ENCODE results near the gene SERGEF.

DNA sequence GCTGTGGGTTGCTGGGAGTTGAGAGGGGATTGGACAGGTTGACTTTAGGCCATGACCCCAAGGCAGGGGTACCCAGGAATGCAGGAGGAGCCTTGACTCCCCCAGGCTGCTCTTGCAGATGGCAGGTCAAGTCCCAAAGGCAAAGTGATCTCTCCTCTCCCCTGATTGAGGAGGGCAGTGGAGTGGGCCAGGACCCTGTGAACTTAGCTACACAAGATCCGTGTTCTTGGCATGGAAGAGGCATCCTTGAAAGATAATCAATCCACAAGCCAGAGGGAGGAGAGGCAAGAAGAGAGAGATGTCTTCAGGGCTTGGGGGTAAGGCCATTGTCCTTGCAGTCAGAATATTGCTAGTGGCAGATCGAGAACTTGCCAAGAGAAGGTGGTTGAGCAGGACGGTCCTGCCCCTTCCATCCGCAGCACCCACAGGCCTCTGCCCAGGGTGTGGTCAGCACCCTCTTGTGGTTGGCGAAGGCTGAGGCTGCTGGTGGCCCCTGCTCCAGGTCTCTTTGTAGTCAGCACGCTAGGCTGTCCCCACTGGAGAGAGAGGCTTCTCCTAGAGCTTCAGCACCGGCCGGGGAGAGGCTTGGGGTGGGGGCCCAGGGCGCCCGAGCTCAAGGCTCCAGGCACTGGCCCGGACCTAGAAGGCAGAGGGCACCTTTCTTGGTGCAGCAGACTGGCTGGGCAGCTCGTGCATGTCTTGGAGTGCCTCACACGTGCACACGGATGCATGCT is 232.8 kb downstream of the SERGEF start:
- no peak for TF ChIP-seq CTCF (IDR thresholded peaks at IDR 0.05)
- TF ChIP-seq POLR2A (IDR thresholded peaks at IDR 0.05), result no peak

Data from prostate gland (tissue), 2 donors.